ENCODE data around the gene CREG1. TPM values are rescaled to one million over a fixed set of nuclear protein-coding genes. Genes with fewer than 3 reads are reported as not detected.
"Not testable (repeated sequence)": the region's sequence is repeated elsewhere in the genome, so short reads cannot be mapped to it uniquely, and the experiment has no call there.

CREG1 gene
- total and polyA plus RNA-seq, 2 of the 8 experiments (the other 6 are each of a cell fraction or from before 2014, with no cell fraction given) = 29.8 to 30.1 TPM

DNA sequence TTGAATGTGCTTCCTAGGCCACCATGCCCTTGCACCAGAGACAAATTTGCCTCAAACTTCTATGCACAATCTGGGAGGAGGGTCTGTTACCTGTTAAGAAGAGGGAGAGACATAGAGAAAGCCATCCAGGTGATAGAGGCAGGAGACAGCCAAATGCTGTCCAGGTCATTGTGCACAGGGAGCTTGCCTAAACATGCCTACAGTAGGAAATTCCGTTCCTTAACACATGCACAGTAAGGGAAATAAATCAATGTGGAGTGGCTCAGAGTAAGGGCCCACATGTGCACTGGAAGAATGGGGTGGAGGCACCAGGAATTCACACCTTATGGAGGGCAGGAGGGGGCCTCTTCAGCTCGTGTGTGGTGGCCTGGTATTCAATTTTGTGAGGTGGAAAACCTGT is 19.5 kb upstream of the CREG1 start (continued):
- TF ChIP-seq CBX8 (IDR thresholded peaks at IDR 0.05; ENCODE audit: borderline replicate concordance, low read depth, low read length) (no peak), FOSL1 (IDR thresholded peaks at IDR 0.05; ENCODE audit: insufficient read depth, low read depth, low read length) (no peak), SRF (IDR thresholded peaks at IDR 0.05; ENCODE audit: low read depth, low read length) (no peak), PHF8 (conservative IDR thresholded peaks at IDR 0.05; ENCODE audit: low read depth, low read length) (no peak)

DNA sequence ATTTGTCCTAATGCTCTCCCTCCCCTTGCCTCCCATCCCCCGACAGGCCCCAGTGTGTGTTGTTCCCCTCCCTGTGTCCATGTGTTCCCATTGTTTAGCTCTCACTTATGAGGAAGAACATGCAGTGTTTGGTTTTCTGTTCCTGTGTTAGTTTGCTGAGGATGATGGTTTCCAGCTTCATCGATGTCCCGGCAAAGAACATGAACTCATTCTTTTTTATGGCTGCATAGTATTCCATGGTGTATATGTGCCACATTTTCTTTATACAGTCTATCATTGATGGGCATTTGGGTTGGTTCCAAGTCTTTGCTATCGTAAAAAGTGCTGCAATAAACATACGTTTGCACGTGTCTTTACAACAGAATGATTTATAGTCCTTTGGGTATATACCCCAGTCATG is 17.1 kb upstream of the CREG1 start:
- WGBS, 2 experiments (ENCODE audit: extremely low coverage in 1 of 2, insufficient coverage in 1 of 2, insufficient read length in 1 of 2, insufficient replicate concordance in 2 of 2, low coverage in 1 of 2, low lambda C conversion rate in 2 of 2, missing lambda C conversion rate in 1 of 2) = 92% methylated on average over 6 of the region's 6 CpGs; no CpG with 5 or more reads in 1 of the 2 experiments
- H2BK20ac ChIP-seq (ENCODE audit: low read length); H3K27ac ChIP-seq (ENCODE audit: low read depth, low read length); H3K9me3 ChIP-seq (ENCODE audit: insufficient read depth in 2 of 2, low read depth in 1 of 2, low read length in 1 of 2); H2AK5ac ChIP-seq (ENCODE audit: low read depth, low read length); H2AFZ ChIP-seq (ENCODE audit: low read length); FAIRE-seq; H2BK5ac ChIP-seq (ENCODE audit: low read depth, low read length); H2BK120ac ChIP-seq (replicated peaks; ENCODE audit: low read depth, low read length); H3K23me2 ChIP-seq (ENCODE audit: low read depth, low read length); H4K5ac ChIP-seq (ENCODE audit: insufficient read length, low read depth, low read length); H4K8ac ChIP-seq (ENCODE audit: extremely low read depth, insufficient read depth, low read length); H3K56ac ChIP-seq (replicated peaks; ENCODE audit: insufficient read length, low read depth, low read length); H3K27me3 ChIP-seq (replicated peaks in 1 of 4; ENCODE audit: control insufficient read depth in 3 of 4, extremely low read depth in 1 of 4, insufficient read depth in 3 of 4, low read length in 3 of 4); H3K9ac ChIP-seq (replicated peaks in 1 of 4; ENCODE audit: extremely low read depth in 1 of 4, low read depth in 3 of 4, low read length in 3 of 4); H2BK15ac ChIP-seq (ENCODE audit: low read length); H4K91ac ChIP-seq (replicated peaks; ENCODE audit: insufficient read length, low read length); H3K4me1 ChIP-seq (replicated peaks in 1 of 4; ENCODE audit: control insufficient read depth in 3 of 4, insufficient read depth in 4 of 4, low read length in 3 of 4); H4K20me1 ChIP-seq (replicated peaks in 1 of 2; ENCODE audit: control insufficient read depth in 1 of 2, insufficient read depth in 2 of 2, low read length in 2 of 2); H3K4ac ChIP-seq (replicated peaks; ENCODE audit: insufficient read length, low read depth, low read length); H3K23ac ChIP-seq (ENCODE audit: insufficient read length); H3K36me3 ChIP-seq (ENCODE audit: control insufficient read depth in 2 of 4, insufficient read depth in 4 of 4, low read length in 3 of 4); H3K4me2 ChIP-seq (ENCODE audit: insufficient read depth in 1 of 2, low read depth in 2 of 2, low read length in 2 of 2); H3K18ac ChIP-seq (ENCODE audit: extremely low read depth, low read length); H3K4me3 ChIP-seq (ENCODE audit: extremely low read depth in 1 of 4, insufficient read depth in 2 of 4, low read depth in 3 of 4, low read length in 4 of 4); H3K79me2 ChIP-seq (ENCODE audit: control insufficient read depth in 1 of 2, insufficient read depth in 2 of 2, low read length in 2 of 2); POLR2A ChIA-PET (ENCODE audit: partially characterized antibody); H3K79me1 ChIP-seq (ENCODE audit: low read depth, low read length); H2BK12ac ChIP-seq (ENCODE audit: low read depth, low read length); DNase-seq (ENCODE audit: low read depth in 1 of 2, low spot score in 2 of 2); H3K14ac ChIP-seq (ENCODE audit: insufficient read length): not testable (repeated sequence)
- CTCF ChIA-PET (ENCODE audit: partially characterized antibody) = interaction anchor here (1.5 to 1.9 kb wide), 3 partner anchors 15 to 117 kb away, joined by 4 to 6 read pairs (median 5); no protein-coding TSS in a partner anchor

Measured in H1 (cell line).